ENCODE data around the gene AKAP13.

The AKAP13 gene

GRCh38 chr15:85496151-85496550, 115.7 kb downstream of the AKAP13 start:
- no peak for DNase-seq

DNA sequence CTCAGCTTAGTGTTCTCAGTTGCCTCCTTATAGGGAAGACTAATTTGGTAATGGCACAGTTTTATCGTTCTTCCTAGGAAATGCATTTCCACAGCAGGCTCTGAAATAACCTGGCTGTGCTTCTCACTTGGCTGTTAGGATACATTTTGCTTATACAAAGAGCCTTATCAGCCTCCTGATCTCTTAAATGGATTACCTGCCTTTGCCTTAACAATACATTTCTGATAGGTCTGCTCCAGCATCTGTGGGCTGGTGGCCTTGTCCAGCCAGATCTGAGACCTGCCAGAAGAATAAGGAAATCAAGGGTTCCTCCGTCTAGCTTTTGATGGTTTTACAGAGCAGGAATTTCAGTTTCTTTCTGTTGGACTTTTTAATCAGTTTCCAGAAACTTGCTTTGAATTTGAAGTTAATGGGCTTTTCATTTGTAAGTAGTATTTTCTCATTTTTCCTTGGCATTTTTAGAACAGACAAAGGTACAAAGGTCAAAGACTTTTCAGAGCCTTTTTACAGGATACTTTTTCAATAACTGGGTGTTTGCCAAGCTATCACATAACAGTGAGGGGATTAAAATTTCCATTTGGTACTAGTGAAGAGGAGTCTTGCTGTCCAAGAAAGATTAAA, 116.3 kb downstream of the AKAP13 start:
- DNase-seq: no peak

GRCh38 chr15:85497172-85497569, 116.8 kb downstream of the AKAP13 start:
- DNase-seq: no peak

GRCh38 chr15:85498471-85498870, 118.1 kb downstream of the AKAP13 start:
- no peak for DNase-seq

DNA sequence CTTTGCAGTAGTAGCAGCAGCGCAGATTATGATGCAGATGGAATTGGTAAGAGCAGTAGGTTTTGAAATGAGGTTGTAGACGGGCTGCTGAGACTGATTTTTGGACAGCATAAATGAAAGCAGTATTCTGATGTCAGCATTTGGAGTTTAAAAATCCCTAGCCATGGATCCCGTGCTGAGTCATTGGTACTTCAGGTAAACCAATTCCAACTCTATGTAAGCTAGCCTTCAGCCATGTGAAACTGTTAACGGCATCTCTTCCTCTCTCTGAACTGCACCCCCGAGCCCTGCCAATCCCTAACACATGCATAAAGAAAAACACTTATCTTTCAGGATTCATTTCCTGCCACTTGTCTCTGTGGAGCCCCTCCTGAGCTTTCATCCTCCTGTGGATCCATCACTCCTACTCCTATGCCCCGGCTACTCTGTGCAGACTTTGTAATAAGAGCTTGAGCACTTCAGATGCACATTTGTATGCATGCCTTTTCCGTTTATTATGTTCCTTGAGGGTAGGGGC, 119.0 kb downstream of the AKAP13 start:
- no peak for DNase-seq

GRCh38 chr15:85500060-85500708, 119.8 kb downstream of the AKAP13 start:
- no peak for DNase-seq

GRCh38 chr15:85500729-85501128, 120.3 kb downstream of the AKAP13 start:
- DNase-seq: no peak

DNA sequence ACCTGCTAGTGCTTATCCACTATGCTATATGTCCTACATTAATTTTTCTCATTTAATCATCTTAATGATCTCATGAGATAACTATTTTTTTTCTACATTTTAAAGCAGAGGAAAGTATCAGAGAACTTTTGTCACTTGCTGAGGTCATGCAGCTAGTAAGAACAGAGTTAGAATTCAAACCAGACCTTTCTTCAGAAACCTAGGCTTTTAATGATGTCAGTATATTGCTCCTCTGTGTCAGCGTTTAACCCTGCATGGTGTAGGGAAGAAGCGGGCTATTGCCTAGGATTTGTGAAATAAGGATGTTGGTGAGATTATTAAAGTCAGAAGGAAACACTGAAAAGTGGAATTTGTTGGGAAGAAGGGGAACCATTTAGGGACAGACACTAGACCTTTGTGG, 121.2 kb downstream of the AKAP13 start:
- DNase-seq: no peak

GRCh38 chr15:85503151-85503799, 122.9 kb downstream of the AKAP13 start:
- no peak for DNase-seq

DNA sequence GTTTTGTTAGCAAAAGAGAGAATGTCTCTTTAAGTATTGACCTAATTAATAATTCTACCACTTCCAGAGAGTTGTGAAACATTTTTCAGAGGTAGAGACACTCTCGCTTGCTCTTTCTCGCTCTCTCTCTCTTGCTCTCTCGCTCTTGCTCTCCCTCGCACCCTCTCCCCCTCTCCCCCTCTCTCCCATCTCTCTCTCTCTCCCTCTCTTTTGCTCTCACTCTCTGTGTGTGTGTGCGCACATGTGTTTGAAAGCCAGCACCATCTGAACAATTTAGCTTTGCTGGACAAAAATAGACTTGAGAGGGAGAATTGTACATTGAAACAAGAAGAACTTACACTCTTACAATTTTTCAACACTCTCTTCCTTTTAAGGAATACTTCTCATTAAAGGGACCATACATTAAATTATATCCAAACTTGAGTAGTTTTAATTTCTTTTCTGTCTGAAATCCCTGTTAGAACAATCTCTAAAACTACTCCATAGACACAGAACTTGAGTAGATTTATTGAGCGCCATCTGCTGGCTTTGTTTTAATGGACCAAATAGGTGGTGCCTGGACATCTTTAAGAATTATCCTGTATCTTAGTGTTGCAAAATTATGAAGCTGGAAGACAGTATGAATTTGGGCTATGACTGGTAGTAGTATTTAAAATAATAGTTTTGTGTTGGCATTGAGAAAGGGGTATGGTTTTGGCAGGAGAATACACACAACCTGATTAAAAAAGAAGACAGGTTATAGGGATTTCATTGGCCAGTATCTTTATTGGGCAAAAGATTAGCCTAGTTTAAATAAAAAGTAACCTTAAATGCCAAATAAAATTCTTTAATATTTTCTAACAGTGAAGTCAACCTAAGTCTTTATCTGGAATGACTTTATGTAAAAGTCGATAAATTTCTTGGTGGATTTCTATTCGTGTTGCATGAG, 124.6 kb downstream of the AKAP13 start:
- peak in 9 of 56 donors; percentile 1 to 55 (median 15) for DNase-seq

DNA sequence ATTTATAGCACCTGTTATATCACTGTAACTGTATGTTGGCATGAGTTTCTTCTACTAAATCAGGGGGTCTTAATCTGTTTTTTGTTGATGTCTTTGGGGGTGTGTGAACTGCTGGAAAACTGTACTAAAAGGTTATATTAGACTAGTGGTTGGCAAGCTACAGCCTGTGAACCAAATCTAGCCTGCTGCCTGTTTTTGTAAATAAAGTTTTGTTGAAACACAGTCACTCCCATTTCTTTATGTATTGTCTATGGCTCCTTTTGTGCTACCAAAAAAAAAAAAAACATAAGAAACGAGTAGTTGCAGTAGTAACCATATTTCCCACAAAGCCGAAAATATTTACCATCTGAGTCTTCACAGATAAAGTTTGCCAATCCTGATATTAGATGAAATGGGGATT, 126.7 kb downstream of the AKAP13 start:
- DNase-seq: no peak

DNA sequence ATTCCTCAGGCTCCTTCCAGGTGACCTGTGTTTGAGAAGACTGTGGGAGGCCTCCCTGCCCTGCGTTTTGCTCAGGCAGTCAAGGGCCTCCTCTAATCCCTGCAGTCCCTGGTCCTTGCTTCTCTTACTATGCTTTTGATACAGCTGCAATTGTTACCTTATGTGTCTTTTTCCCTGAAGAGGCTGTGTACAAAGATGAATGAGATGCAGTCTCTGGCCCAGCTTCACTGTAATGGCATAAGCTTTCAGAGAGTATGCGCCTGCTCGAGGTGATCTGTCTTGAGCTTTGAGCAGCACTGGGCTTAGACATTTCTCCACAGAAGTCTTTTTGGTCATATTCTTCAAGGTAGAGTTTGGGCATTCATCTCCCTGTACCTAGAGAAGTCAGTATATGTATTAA, 129.6 kb downstream of the AKAP13 start:
- DNase-seq: no peak

- DNase-seq: no peak
Measured at GRCh38 chr15:85514413-85514812, 134.0 kb downstream of the AKAP13 start.

GRCh38 chr15:85515212-85515611, 134.8 kb downstream of the AKAP13 start:
- DNase-seq: no peak

DNA sequence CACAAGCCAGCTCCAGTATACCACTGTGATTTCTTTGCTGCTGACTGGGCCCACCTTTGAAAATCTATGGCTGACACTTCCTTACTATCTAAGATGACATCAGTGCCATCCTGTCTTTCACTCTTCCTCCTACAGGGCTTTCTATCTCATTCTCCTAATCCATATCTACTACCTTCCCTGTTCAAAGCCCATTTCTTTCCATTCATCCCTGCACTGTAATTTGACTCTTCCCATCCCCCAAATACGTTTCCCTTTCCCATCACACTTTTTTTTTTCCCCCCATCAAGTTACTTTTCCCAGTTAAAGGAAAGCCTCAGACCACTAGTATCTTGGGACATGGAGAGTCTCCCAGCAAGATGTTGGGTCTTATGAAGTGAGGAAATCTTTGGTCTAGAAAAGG, 136.7 kb downstream of the AKAP13 start:
- no peak for DNase-seq

- DNase-seq: no peak
Measured at GRCh38 chr15:85518979-85519761, 138.8 kb downstream of the AKAP13 start.

DNA sequence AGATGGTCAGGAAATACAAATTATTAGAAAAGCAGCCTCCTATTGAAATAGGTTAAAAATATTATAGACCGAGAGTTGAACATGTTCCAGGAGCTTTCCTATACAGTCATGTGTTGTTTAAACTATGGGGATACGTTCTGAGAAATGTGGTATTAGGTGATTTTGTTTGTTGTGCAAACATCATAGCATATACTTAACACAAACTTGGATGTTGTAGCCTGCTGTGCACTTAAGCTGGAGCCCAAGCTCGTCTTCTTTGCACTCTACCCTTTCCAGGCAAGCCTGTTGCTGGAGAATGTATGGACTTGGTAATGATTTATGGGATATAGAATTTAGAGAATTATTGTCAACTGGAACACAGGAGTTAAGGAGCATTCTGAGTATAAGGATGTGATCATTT, 140.2 kb downstream of the AKAP13 start:
- DNase-seq: no peak

- DNase-seq: no peak
Measured at GRCh38 chr15:85523530-85523929, 143.1 kb downstream of the AKAP13 start.

- no peak for DNase-seq
Measured at GRCh38 chr15:85525755-85526154, 145.4 kb downstream of the AKAP13 start.

DNA sequence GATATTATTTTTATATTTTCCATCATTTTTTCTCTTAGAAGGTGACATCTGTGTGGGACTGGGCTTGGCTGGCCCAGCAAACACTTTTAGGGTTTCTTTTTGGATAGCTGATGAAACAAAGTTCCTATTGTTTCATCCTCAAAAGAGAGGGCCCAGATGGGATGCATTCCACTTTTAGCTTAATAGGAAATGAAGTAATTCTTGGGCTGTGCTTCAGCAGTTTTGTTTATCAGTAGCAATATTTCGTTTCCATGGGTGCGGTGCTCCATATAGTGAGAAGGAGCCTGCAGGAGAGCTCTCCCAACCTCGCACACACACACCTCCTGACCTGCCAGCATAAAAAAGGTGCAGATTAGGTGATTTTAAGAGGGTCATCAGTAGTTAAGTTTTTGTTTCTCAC, 147.5 kb downstream of the AKAP13 start:
- no peak for DNase-seq

- no peak for DNase-seq
Measured at GRCh38 chr15:85530079-85530478, 149.7 kb downstream of the AKAP13 start.

Measured in nucleus accumbens (tissue), 56 donors.